Activated T-cell treated with anti-CD3 and anti-CD28 coated beads, Interleukin-2, amount 50 U/mL, for 1 hour (primary cell): ENCODE results near the gene ZNF662.
"Not testable (repeated sequence)": the region's sequence is repeated elsewhere in the genome, so short reads cannot be mapped to it uniquely, and the experiment has no call there.

Experiments
- DNase-seq: peaks from one replicate; pipeline ENCODE4 v3.0.0-alpha.2; 2020

The ZNF662 gene

GRCh38 chr3:42906070-42906847, at the start of gene ZNF662:
Gene ZNF662, plus strand, starts transcription at chr3:42906142. Its CDS starts 1,973 bp downstream, at chr3:42908115.
- DNase-seq: peak; percentile 30

- DNase-seq: no peak
Measured at GRCh38 chr3:42856544-42856943, 49.4 kb upstream of the ZNF662 start.

- no peak for DNase-seq
Measured at GRCh38 chr3:42864321-42864950, 41.5 kb upstream of the ZNF662 start.

GRCh38 chr3:42865256-42865655, 40.7 kb upstream of the ZNF662 start:
- no peak for DNase-seq

- no peak for DNase-seq
Measured at GRCh38 chr3:42867138-42867537, 38.8 kb upstream of the ZNF662 start.

- DNase-seq: no peak
Measured at GRCh38 chr3:42868841-42869240, 37.1 kb upstream of the ZNF662 start.

GRCh38 chr3:42871592-42872196, 34.2 kb upstream of the ZNF662 start:
- DNase-seq: no peak

- DNase-seq: no peak
Measured at GRCh38 chr3:42872718-42873117, 33.2 kb upstream of the ZNF662 start.

GRCh38 chr3:42873221-42873982, 32.5 kb upstream of the ZNF662 start:
- DNase-seq: no peak

- DNase-seq: no peak
Measured at GRCh38 chr3:42874749-42875148, 31.2 kb upstream of the ZNF662 start.

GRCh38 chr3:42875325-42876151, 30.4 kb upstream of the ZNF662 start, which contains the start of gene CYP8B1:
Gene CYP8B1, minus strand, starts transcription at chr3:42875879. Its CDS starts 63 bp downstream, at chr3:42875816.
- no peak for DNase-seq

GRCh38 chr3:42876401-42876800, 29.5 kb upstream of the ZNF662 start:
- no peak for DNase-seq

GRCh38 chr3:42876940-42877720, 28.8 kb upstream of the ZNF662 start:
- DNase-seq: no peak

- no peak for DNase-seq
Measured at GRCh38 chr3:42877881-42878280, 28.1 kb upstream of the ZNF662 start.

GRCh38 chr3:42880183-42880582, 25.8 kb upstream of the ZNF662 start:
- DNase-seq: no peak

GRCh38 chr3:42880601-42881451, 25.1 kb upstream of the ZNF662 start:
- peak; percentile 83 for DNase-seq

GRCh38 chr3:42883251-42883930, 22.6 kb upstream of the ZNF662 start:
- not testable (repeated sequence) for DNase-seq

- DNase-seq: no peak
Measured at GRCh38 chr3:42884324-42884723, 21.6 kb upstream of the ZNF662 start.

GRCh38 chr3:42886294-42886822, 19.6 kb upstream of the ZNF662 start:
- DNase-seq: no peak

- DNase-seq: no peak
Measured at GRCh38 chr3:42887084-42887483, 18.9 kb upstream of the ZNF662 start.
